ENCODE measurements around the gene SYTL2. TPM values are rescaled to one million over a fixed set of nuclear protein-coding genes. Genes with fewer than 3 reads are reported as not detected.
"Not testable (repeated sequence)": the region's sequence is repeated elsewhere in the genome, so short reads cannot be mapped to it uniquely, and the experiment has no call there.

The SYTL2 gene, protein sequence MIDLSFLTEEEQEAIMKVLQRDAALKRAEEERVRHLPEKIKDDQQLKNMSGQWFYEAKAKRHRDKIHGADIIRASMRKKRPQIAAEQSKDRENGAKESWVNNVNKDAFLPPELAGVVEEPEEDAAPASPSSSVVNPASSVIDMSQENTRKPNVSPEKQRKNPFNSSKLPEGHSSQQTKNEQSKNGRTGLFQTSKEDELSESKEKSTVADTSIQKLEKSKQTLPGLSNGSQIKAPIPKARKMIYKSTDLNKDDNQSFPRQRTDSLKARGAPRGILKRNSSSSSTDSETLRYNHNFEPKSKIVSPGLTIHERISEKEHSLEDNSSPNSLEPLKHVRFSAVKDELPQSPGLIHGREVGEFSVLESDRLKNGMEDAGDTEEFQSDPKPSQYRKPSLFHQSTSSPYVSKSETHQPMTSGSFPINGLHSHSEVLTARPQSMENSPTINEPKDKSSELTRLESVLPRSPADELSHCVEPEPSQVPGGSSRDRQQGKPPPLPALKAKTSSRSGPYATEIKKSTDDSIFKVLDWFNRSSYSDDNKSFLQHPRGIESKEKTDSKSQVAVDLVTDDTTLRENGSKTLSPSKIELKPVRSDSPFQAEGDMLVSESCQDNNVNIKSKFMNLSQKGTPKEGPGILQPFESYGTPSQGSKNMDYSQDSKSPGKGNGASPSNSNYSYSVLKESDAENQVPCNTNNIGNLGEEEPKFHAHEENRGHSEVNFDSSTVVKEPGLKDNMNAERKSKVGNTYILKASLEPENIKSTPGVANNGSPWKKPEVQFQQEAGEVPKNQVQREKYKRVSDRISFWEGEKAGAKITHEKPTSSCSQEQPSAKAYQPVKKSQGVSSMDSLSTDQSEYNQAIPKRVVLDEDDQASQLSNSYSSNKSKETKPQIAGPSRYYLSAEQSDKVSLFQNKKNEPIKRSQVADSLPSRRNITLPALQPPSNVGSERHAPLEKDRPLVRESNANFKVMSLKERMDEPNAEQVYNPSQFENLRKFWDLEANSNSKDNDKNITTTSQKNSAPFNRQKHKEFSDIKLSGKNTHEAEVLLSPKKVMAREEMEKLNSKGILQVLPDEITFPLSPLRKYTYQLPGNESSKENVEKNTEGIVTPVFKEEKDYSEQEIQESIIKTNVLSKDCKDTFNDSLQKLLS (N-terminal part only)
- total RNA-seq, result 4.8 TPM

DNA sequence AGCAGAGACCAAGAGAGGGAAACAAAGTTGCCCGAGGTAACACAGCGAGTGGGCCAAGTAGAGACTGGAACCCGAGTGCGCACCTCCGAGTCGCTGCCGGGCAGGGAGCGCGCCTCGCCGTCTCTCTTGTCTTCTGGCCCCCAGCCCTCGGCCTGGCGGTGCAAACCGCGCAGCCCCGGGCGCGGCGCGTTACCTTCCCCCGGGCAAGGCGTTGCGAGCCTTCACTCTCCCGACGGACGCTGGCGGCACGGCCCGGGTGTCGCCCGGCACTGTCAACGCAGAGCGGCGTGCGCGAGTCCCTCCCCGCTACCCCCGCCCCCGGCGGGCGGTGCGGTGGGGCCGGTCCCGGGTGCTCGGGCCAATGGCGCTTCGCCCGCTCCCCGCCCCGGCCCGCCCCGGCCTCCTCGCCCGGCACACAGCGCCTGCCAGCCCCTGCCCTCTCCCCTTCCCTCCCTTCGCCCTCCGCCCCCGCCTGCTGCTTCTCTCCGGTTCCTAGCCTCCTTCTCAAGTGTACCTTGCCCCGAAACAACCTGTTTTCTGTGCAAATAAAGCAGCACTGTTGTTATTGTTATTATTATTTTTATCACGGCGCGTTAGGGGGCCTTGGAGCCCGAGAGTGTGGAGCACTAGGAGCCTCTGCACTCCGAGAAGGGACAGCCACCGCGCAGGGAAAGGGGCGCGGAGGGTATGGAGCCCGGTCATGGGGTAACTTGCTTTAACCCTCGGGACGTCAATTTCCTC, at the start of gene SYTL2:
Gene SYTL2 (minus strand): TSS at position 271 of the 741 bp plus-strand sequence. CDS start 53,416 bp downstream, outside the sequence.
- DNase-seq (ENCODE audit: low spot score) (peak; percentile 74), ATAC-seq (peak; percentile 99)

DNA sequence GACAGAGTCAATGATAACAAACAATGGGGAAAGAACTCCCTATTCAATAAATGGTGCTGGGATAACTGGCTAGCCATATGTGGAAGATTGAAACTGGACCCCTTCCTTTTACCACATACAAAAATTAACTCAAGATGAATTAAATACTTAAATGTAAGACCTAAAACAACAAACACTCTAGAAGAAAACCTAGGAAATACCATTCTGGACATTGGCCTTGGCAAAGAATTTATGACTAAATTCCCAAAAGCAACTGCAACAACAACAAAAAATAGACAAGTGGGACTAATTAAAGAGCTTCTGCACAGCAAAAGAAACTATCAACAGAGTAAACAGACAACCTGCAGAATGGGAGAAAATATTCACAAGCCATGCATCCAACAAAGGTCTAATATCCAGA, 48.6 kb upstream of the SYTL2 start:
- not testable (repeated sequence) for DNase-seq (ENCODE audit: low spot score); ATAC-seq

DNA sequence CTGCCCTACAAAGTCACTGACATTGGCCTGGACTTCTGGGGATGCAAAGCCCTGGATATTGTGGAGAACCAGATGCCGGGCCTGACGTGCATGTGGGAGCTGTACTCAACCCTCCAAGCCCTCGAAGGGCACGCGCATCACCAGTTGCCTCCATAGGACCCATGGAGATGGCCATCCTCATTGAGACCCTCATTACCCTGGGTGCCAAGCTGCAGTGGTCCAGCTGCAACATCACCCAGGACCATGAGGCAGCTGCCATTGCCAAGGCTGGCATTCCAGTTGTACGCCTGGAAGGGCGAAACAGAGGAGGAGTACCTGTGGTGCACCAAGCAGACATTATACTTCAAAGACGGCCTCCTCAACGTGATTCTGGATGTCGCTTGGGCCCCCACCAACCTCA, 46.2 kb upstream of the SYTL2 start:
- ATAC-seq (no peak), DNase-seq (ENCODE audit: low spot score) (no peak)

DNA sequence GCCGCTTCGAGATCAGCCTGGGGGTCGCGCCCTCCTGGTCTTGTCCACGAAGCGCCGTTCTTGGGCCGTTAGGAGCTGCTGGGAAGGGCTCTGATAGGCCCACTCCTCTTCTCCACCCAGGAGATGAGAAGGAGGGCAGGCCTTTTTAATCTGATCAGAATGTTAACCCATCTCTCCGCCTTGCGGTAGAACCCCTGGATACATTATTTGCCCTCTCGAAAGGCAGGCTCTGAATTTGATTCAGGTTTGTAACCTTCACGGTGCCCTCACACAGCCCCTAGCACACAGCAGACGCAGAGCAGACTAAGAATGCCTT, 44.4 kb upstream of the SYTL2 start, which contains the start of gene CCDC83:
Gene CCDC83 (plus strand): TSS at position 43 of the 316 bp plus-strand sequence. CDS start 9,741 bp downstream, outside the sequence.
- ATAC-seq (no peak), DNase-seq (ENCODE audit: low spot score) (no peak)

DNA sequence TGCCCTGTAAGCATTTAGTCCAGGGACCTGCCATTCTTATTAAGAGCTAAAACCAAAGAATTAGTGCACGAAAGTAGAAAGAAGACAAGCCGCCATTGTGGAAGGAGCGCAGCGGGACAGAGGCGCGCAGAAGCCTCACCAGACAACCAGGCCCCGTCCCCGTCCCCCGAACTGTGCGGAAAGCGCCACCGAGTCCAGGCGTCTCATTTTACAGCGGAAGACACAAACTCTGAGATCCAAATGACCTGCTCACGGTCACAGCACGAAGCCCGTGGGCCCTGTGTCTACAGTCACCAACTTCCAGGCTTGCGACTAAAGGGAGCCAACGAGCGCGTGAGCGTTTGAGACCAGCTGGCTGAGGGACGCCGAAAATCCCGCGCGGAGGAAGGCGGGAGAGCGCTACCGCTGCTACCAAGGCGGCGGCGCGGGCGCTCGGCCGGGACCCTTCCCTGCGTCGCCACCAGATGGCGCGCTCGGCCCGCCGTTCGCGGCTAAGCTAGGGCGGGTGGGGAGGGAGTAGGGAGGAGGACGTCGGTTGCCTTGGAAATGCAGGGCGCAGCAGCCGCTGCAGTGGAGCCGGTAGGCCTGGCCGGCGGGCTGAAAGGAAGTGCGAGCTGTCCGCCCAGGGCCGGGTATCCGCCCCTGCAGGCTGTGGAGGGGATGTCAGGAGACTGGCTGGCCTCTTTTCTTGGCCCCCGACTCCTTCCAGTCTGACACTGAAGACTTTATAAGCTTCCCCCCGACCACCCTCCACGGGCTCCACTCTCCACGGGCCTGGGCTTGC, 43.8 kb upstream of the SYTL2 start:
- DNase-seq (ENCODE audit: low spot score), result peak; percentile 91
- peak; percentile 100 for ATAC-seq

DNA sequence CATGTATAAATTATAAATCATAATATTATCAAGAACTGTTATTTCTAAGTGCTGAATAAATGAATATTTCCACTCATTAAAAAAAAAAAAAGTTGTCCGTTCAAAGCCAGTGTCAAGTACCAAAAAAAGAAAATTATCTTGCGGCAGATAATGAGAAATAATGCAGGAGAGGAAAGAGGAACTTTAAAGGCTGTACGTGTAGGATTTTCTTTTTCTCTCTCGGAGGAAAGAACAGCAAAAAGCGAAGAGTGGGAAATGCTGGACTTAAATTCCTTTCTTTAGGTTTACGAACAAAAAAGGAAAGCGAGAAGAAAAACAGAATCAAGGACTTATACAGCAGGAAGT, 43.2 kb upstream of the SYTL2 start:
- no peak for ATAC-seq
- no peak for DNase-seq (ENCODE audit: low spot score)

DNA sequence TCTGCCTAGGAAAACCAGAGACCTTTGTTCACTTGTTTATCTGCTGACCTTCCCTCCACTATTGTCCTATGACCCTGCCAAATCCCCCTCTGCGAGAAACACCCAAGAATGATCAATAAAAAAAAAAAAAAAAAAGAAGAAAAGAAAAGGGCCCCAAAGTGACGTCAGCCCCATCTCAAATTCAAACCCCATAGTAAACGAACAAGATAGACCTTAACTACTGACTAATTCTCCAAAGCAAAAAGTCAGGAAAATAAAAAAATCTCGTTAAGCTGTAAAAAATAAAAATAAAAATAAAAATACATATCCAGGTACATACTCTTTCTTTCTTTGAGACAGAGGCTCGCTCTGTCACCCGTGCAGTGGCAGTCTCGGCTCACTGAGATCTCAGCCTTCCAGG, 42.6 kb upstream of the SYTL2 start:
- not testable (repeated sequence) for ATAC-seq

DNA sequence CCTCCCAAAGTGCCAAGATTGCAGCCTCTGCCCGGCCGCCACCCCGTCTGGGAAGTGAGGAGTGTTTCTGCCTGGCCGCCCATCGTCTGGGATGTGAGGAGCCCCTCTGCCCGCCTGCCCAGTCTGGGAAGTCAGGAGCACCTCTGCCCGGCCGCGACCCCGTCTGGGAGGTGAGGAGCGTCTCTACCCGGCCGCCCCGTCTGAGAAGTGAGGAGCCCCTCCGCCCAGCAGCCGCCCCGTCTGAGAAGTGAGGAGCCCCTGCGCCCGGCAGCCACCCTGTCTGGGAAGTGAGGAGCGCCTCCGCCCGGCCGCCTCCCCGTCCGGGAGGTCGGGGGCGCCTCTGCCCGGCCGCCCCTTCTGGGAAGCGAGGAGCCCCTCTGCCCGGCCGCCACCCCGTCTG, 41.8 kb upstream of the SYTL2 start:
- DNase-seq (ENCODE audit: low spot score); ATAC-seq: not testable (repeated sequence)

More for the DNA sequence above, 42.6 kb upstream of the SYTL2 start:
- not testable (repeated sequence) for DNase-seq (ENCODE audit: low spot score)

DNA sequence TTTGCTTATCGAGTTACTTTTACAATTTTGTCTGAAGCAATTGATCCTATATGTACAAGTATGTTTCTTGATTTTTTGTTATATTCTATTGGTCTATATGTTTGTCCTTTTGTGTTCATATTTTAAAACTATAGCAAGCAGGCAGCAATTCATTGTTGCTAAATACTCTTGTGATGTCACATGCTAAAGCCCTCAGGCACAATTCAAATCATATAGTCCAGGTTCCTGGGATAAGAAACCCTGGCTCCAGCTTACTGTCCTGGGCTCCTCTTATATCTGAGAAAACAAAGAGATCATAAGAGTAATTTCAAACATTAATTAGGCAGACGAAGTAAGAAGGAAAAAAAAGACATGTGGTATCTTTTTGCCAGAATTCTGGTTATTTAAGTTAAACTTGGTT, 37.6 kb upstream of the SYTL2 start:
- ATAC-seq, result no peak
- no peak for DNase-seq (ENCODE audit: low spot score)

DNA sequence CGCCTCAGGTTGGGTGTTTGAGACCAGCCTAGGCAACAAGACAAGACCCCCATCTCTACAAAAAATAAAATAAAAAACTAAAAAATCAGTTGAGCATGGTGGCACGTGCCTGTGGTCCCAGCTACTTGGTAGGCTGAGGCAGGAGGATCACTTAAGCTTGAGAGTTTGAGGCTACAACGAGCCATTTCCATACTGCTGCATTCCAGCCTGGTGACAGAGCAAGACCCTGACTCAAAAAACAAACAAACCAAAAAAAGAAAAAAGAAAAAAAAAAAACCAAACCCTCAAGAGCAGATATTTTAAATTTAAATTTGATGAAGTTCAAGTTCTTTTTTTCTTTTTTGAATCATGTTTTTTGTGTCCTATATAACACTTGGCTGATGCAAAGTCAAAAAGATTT, 37.1 kb upstream of the SYTL2 start:
- no peak for ATAC-seq
- no peak for DNase-seq (ENCODE audit: low spot score)

DNA sequence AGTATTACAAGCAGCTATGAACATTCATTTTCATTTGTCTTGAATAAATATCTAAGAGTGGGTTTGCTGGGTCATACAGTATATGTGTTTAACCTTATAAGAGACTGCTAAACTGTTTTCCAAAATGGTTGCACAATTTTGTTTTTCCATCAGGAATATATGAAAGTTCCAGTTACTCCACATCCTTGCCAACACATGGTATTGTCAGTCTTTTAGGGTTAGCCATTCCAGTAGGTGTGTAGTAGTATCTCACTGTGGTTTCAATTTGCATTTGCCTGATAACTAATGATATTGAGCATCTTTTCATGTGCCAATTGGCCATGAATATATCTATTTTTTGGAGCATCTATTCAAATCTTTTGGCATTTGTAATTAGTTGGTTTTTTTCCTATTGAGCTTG, 36.5 kb upstream of the SYTL2 start:
- ATAC-seq (no peak), DNase-seq (ENCODE audit: low spot score) (no peak)

DNA sequence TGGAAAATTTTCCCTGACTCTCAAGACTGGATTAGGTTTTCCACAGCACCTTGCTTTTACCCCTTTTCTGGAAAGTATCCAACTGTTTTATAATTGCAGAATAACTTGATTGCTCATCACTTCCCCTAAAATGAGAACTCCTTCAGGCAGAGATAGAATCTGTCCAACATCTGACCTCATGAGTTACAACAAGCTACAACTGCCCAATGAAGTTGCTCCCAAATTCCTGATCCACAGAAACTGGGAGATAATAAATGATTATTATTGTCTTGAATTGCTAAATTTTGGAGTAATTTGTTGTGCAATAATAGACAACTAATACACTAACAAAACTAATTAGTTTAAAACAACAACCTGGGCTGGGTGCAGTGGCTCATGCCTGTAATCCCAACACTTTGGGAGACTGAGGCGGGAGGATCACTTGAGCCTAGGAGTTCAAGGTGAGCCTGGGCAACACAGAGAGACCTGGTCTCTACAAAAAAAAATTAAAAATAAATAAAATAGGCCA, 34.2 kb upstream of the SYTL2 start:
- ATAC-seq, result no peak
- no peak for DNase-seq (ENCODE audit: low spot score)

DNA sequence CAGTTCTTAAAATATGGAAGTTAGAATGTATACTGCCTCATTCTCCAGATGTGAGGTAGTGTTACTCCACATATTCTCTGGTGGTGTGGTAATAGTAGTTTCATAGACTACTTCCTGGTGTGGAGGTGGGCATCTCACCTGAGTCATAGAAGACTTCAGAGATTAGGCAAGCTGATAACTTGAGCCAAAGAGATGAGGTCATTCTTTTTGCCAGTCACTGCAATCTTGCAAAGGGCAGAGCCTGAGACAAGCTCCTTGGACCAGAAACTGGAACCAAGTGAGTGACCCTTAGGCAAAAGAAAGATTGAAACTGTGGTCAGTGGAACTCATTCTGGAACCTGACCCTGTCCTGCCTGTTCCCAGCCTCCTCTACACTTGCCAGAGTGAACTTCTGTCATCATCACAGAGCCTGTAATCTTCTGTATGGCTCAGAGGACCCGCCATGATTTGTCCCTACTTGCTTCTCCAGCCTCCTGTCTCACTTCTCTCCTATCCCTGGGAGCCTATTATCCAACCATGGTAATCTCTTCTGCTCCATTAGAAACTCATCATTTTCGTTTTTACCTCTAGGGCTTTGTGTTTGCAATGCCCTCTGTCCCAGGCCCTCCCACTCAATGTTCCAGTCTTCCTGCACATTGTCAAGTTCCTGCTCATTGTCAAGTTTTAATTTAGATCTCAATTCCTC, 33.6 kb upstream of the SYTL2 start:
- ATAC-seq, result no peak
- DNase-seq (ENCODE audit: low spot score), result no peak

DNA sequence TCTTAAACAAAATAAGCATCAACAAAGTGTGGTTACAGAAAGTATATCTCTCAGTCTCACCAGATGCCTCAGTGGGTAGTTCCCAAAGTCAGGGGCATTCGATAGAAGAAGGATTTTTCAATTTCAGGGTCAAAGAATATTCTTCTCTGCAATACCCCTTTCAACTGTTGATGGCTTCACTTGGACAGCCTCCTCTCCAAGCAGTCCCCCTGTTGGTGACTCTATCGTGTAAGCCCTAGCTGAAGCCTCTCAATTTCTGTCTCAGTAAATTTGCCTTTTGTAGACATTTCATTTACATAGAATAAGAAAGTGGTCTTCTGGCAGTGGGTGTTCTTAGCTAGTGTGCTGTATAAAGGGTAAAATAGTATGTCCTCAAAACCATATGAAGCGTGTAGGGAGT, 33.0 kb upstream of the SYTL2 start:
- ATAC-seq, result no peak

DNA sequence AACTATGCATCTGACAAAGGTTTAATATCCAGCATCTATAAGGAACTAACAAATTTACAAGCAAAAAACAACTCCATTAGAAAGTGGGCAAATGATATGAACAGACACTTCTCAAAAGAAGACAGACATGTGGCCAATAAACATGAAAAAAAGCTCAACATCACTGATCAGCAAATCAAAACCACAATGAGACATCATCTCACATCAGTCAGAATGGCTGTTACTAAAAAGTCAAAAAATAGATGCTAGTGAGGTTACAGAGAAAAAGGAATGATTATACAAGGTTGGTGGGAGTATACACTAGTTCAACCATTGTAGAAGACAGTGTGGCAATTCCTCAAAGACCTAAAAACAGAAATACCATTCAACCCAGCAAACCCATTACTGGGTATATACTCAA, 30.0 kb upstream of the SYTL2 start:
- ATAC-seq; DNase-seq (ENCODE audit: low spot score): not testable (repeated sequence)

More for the DNA sequence above, 33.0 kb upstream of the SYTL2 start:
- DNase-seq (ENCODE audit: low spot score), result no peak

DNA sequence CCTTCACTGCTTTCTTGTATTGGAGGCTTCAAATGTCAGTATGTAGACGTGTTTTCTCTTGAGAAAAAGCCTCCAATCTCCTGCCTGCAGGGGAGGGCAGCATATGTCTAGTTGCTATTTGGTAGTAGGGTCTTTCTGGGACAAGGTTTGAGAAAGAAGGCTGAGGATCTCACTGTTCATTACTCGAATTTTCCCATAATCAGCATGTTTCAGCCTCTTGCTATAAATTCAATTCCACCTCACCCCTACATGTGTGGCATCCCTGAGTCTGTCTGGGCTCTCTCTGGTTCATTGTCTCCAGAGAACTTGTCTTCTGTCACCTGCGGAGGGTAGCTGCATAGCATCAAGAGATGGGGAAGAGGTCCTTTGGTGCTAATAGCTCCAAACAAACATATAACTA, 24.8 kb upstream of the SYTL2 start:
- DNase-seq (ENCODE audit: low spot score) (no peak), ATAC-seq (no peak)

DNA sequence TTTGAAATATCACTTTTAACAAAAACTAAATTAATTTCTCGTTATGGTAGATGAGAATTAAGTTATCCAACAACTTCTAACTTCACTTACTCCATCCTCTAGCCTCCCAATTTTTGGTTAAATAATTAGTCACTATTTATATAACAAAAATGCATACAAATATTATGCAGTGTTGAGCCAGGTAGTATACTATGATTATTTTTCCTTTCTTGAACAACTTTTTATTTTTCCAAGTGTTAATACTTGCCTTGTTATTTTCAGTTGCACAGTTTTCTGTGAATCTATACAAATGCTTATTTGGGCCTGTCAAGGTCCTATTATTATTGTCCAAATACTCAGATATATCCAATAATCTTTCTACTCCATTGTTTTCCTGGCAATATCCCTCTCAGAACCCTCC, 24.3 kb upstream of the SYTL2 start:
- DNase-seq (ENCODE audit: low spot score) (no peak), ATAC-seq (no peak)

DNA sequence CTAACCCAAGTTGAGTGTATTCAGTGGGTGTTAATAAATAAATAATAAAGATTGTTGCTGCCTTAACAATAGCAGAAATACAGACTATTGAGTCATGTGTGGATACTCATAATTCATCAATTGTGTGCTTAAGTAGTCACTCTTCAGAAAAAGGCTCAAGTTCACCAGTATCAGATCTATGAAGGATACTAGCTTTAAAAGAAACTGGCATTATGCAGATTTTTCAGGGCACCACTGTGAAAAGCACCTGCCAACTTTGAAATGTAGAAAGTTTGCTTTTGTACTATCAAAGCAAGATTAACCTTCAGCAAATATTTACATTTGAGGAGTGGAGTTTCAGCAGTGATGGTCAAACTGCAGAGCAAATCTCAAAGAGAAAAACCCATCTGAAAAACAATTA, 20.1 kb upstream of the SYTL2 start:
- no peak for DNase-seq (ENCODE audit: low spot score)
- ATAC-seq, result peak; percentile 76

DNA sequence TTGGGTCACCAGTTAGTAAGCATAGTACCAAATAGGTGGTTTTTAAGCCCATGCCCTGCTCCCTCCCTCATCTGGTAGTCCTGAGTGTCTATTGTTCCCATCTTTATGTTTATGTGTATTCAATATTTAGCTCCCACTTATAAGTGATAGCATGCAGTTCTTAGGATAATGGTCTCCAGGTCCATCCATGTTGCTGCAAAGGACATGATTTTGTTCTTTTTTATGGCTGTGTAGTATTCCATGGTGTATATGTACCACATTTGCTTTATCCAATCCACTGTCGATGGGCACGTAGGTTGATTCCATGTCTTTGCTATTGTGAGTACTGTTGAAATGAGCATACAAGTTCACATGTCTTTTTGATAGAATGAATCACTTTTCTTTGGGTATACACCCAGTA, 18.2 kb upstream of the SYTL2 start:
- ATAC-seq (no peak), DNase-seq (ENCODE audit: low spot score) (no peak)

Data from left lobe of liver (tissue), 2 donors.